ENCODE data around the gene RALB.

GRCh38 chr2:120305937-120306490, 53.4 kb downstream of the RALB start:
- TF ChIP-seq POLR2AphosphoS5 (IDR thresholded peaks at IDR 0.05; ENCODE audit: borderline replicate concordance, low read depth, low read length): no peak
- TF ChIP-seq EZH2 (IDR thresholded peaks at IDR 0.05): no peak

All from SK-N-MC (cell line).